Endothelial cell of hepatic sinusoid (primary cell): ENCODE results near the gene ZNF319.

ENCODE experiments used
- in situ Hi-C: cut with HindIII; loops from 2 replicates; pipeline ENCODE4 v1.10.0; 2017; ENCODE audit warnings: low sequenced_read_pairs

ZNF319 gene

DNA sequence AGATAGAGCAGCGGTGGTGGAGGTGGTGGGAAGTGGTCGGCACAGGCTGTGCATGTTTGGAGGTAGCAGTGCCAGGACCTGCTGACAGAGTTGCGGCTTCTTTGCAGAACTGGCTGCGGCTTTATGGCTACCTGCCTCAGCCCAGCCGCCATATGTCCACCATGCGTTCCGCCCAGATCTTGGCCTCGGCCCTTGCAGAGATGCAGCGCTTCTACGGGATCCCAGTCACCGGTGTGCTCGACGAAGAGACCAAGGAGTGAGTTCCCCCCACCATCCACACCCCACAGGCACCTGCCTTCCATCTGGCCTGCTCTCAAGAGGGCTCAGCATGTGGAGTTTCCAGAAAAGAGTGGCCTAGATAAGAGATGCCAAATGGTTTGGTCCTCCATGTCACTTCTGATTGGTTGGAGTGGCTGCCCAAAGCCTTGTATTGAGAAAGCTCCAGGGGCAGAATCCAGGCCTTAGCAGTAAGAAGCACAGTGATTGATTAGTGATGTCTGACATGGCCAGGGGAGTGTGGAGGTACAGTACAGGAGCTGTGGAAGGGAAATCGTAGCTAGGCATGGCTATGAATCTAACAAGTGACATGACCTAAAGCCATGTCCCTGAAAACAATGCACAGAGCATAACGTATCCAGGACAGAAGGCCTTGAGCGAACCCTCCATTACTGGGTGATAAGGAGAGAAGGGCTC lies 37.0 kb upstream of the ZNF319 start:
- in situ Hi-C loops, result no loop called here

DNA sequence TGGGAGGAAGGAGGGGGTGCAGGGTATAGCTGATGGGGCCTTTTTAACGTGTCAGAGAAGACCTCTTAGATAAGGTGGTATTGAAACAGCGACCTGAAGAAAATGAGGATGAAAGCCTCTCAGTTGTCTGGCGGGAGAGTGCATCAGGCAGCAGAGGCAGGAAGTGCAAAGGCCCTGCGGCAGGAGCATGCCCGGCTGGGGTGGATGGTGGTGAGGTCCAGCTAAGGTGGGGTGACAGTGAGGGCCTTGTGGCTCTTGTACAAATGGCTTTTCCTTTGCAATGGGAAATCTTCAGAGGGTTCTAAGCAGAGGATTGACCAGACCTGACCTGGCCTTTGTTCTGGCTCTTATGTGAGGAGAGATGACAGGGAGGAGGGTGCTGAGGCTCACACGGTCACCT lies 36.5 kb upstream of the ZNF319 start:
- in situ Hi-C loops, result no loop called here

DNA sequence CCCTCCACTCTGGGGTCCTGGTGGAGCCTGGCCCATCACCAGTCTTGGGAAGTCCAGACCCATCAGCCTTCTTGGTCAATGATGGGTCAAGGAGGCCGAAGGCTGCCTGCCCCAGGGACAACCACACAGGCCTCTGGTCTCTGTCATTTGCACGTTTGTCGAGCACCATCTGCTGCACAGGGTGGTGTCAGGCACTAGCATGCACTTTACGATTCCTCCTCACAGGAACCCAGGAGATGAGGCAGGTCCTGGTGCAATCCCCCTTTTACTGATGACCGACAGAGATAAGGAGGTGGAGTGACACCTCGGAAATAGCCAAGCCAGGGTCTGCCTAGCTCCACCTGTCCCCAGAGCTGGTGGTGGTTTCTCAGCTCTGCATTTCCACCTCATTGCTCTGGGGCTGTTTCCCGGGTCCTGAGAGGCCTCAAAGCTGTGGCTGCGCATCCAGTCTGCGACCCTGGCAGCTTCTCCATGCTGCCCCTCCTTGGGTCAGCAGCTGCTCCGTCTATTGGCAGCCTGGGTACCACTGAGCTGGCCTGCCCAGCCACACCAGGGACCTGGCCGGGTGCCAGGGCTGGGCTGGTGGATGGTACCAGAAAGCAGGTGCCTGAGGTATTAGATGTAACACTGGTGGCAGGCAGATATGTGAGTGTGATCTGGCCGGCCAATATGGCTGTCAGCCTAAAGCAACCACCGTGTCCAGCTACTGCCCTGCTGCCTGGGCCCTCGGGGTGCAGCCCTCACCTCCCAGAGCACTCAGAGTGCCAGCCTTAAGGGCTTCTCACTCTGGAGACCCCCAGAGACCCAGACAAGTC lies 35.1 kb upstream of the ZNF319 start:
- in situ Hi-C loops, result no loop called here

DNA sequence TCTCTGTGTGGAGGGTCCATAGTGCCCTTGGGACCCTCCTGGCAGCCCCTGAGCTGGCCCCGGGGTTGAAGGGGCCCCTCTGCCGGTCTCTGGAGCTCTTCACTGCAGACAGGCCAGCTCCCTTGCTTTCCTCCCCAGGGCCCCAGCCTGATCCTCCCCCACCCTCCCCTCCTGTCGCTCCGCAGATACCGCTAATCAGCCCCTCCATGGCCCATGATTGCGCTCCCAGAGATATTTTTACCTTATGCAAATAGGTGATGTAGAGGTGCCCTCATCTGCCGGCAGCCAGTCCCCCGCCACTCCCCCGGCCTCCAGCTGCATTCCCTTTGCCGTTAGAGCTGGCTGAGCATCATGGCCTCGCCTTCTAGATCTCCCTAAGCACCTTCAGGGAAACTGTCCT lies 34.3 kb upstream of the ZNF319 start:
- in situ Hi-C loops, result no loop called here

DNA sequence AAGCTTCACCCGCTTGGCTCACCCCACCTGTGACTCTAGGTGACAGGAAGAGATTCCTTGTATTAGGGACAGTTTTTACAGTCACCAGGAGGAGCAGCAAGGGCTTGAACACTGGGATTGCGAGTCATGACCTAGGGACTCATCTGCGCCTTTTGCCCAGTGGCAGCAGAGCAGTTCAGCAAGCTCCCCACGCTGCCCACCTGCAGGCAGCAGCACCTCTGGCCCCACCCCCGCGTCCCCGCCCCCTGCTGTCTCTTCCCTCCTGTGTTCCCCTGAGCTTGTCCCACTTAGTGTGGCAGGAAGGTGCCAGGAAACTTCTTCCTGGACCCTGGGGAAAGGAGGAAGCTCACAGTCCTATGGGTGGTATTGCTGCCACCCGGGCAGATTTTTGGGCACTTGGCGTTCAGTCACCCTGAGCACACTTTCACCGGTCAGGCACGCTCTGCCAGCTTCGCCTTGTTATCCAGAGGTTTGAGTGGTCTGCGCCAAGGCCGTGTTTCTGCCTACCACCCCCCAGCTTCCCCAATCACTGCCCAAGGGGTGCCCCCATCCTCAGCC lies 33.7 kb upstream of the ZNF319 start:
- in situ Hi-C loops, result no loop called here

DNA sequence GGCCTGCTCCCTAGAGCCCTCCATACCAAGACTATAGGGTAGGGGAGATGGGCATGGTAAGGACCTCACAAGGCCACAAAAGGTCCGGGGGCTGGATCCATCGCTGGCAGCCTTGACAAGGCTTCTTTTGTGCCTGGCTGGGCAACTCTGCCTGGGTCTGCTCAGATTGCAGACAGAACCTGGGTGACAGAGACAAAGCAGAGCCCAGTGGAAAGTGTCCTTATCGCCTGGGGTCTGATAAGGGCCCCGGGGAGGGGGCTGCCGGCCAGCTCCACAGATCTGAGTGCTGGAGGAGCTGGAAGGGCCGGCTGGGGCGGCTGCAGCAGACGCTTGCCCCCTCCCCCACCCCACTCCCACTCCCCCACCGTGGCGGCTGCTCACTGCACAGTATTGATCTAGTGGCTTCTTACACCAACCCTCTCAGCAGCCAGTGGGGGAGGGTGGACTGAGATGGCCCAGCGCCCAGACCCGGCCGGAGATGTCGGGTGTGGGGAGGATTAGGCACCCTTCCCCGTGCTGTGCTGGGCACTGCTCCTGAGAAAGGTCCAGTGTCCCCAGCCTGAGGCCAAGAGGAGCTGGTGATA lies 32.3 kb upstream of the ZNF319 start:
- in situ Hi-C loops, result no loop called here

DNA sequence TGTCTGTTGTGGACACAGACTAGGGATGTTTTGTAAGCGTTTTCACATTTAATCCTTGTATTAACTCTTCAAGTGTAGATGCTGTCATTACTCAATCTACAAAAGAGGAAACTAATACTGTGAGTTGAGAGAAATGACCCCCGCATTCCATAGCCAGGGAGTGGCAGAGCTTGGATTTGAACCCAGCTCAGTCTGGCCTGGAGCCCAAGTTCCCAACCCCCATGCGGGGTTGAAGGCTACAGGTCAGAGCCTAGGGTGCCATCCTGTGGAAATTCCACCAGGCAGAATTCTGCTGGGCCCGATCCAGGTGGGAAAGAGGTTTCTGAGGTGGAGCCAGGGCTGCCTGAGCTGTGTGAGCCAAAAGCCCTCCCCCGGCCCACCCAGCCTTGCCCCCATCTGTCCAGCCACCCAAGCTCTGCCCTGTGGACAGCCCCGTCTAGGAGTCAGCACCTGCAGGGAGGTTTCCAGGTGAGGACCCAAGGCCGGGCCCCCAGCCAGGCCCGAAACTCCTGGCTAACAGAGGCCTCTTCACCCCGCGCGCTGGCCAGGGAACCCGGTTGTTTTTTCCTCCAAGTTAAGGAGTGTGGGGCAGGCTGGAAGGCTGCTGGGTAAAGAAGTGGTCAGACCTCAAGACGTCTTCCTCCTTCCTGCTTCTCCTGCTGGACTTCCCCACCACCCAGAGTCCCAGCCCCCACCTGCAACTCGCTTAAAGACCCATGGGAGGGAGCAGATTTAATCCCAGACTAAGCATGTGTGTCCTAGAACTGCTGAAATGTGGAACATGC lies 30.7 kb upstream of the ZNF319 start:
- in situ Hi-C loops, result no loop called here

DNA sequence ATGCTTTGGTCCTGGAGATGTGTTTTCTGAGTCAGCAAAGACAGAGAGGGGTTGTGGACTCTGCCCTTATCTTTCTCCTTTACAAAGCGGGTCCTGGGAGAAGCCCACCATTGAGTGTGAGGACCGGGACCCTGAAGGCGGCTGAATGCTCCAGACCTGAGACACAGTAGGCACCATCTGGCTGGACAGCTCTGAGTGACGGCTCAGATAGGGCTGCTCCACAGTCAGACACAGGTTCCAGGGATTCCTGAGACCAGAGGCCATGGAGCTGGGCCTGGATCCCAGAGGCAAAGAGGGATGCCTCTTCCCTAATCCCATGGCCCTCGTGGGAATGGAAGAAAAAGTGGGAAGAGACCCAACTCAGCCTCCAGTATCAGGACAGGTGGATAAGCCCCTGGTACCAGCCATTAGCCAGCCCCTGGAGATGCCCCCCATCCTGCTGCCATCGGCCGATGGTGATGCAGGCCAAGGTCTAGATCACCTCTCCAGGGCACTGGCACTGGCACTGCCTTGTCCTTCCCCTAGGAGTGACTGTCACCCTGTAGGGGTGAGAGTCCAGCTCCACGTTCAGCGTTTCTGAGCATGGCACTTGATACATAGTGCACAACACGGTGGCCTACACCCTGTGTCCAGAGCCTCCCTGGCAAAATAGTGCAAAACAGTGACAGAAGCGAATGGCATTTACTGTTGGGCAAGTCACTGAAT lies 29.8 kb upstream of the ZNF319 start:
- in situ Hi-C loops, result no loop called here

DNA sequence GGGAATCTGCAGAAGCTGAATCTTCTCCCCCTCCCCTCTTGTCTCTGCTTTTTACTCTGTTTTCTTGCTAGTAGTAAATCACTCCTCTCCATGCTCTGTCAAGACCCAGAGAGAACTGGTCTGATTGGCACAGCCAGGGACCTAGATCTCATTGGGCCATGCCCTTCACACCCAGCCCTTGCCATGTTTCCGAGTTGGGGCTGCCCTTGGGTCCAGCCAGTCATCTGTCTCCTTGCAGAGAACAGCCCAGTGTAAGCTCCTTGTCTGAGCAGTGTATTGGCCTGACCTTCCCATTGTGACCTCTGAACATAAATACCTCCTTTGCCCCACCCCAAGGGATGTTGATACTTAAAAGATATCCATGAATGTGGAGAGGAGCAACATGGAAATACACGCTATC lies 28.9 kb upstream of the ZNF319 start:
- in situ Hi-C loops, result no loop called here

DNA sequence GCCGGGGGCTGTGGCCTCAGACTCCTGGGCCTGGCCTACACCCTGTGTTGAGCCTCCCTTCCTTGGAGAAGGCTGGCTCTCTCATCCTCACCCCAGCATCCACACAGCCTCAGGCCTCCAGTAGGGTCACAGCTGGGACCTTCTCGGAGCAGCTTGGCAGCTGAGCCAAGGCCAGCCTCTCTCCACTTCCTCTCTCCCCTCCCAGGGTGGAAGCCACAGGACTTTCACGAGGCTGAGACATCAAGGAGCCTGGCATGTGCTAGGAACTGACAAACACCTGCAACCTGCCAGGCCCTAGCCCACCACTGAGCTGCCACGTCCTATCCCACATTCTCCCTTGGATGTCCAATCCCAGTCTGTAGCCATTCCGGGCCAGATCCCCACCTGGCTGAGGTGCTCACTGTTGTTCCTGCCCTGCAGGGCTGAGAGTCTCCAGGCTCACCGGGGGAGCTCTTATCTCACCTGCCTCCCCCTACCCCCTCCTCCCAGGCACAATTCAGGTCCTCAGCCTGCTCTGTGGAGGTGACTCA lies 28.1 kb upstream of the ZNF319 start:
- in situ Hi-C loops, result no loop called here

DNA sequence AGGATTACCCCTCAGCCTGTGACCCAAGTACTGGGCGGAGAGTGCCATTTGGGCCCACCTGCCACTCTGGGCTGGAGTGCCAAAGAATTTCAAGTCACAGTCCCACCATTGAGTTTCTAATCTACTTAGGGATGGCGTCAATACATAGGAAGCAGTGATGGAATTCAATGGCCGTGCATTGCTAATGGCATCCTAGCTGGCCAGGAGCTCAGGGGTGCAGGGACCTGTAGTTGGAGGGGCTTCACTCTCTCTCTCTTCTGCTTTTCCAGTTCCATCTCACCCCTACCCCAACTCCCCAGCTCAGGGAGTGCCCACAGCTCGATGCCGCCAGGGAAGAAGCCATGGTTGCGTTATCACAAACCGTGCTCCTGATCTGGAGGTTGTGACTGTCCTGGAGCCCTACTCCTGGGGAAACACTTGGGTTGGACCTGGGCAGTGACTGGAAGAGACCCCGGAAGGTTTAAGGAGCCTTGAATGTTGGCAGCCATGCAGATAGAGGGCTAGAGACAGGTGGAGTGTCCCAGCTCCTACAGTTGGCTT lies 27.5 kb upstream of the ZNF319 start:
- in situ Hi-C loops, result no loop called here

DNA sequence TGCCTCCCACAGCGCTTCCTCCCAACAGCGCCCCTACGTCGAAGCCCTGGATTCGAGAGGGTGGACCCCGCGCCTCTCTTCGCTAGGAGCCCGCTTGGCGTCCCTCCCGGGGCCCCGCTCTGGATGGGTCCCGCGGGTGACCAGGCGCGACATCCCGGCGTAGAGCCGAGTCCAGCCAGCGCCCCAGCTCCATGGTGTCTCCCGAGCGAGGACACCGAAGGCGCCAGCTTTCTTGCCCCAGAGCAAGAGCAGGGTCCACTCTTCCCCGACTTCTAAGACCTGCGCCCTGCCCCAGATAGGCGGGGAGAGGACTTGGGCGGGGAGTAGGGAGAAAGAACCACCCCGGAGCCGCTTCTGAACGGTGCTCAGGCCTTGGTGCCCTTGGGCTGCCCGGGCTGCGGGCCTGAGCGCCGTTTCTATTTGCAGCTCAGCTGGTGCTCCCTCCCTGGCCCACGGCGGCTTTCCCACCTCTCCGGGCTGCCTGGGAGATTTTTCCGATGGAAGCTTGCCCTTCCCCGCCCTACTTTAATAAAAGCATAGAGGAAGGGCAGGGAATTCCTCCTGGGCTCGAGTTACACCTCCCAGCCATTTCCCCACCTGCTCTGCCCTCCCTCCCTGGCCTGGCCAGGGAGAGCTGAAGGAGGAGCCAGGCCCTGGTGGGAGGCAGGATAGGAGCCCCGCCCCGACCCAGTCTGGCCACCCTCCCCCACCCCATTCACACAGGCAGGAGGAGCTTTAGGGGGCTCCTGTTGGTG lies 26.9 kb upstream of the ZNF319 start:
- in situ Hi-C loops, result no loop called here

DNA sequence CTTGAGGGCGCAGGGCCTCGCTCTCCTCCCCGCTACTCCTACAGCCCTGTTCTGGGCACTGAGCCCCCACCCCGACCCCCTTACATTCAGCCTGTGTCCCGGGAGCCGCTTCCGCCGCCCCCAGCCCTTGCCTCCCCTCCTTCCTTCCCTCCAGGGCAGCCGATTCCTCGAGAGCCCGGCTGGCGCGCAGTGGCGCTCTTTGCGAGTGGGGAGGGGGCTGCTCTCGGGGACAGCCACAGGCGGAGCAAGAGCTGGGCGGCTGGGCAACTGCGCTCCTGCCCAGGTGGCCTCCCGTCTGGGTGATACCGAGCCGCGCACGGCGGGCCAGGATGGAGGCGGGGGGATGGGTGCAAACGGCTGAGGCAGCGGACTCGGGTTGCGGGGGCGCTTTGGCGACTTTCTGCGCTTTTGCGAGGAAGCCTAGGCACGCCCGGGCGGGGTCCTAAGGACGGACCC lies 26.3 kb upstream of the ZNF319 start:
- in situ Hi-C loops, result no loop called here

DNA sequence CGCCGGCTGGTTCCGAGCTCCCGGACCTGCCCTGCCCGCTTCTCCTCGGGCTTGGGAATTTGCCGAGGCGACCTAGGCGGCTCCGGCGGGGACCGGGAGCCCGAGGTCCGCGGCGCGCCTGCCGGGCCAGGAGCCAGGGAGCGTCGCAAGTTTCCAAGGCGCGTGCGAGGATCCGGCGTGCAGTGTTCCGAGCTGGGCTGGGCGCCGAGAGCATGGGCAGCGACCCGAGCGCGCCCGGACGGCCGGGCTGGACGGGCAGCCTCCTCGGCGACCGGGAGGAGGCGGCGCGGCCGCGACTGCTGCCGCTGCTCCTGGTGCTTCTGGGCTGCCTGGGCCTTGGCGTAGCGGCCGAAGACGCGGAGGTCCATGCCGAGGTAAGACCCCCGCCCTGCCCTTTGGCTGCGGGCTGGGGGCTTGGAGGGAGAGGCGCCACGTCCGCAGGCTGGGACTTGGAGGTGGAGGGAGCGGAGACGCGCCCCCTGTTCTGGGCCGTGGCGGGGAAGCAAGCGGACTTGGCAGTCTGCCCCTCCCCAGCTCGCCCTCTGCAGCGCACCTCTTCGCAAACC lies 25.8 kb upstream of the ZNF319 start:
- in situ Hi-C loops, result no loop called here

DNA sequence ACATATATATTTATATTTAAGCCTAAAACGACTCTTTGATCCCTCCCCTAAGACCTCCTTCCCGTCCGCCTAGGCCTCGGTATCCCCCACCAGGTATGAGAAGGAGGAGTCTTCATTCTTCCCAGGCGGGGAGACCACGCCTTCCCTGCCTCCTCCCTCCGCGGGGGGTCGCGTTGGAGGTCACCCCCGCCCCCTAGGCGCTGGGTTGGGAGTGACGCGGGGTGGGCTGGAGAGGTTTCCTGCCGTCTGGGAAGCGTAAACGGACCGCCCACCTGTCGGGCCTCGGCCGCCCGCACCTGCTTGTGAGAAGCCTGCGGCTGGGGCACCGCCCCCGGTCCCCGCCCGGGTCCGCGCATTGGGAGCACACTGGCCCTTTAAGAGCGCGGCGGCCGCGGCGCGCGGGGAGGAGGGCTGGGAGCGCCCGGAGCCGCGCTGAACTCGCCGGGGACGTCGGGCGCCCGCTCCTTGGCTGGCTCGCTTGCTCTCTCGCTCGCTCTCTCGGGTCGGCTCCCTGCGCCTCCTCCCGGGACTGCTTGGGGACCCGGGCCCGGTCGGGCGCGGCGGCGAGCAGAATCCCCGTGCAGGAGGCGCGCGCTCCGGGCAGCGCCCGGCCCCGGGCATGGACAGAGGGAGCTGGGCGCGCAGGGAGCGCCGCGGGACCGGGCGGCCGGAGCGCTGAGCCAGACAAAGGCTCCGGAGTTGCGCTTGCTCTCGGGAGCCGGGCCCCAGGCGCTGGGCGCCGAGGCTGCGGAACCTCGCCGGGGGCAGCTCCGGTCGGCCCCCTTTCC lies 25.1 kb upstream of the ZNF319 start, which contains the start of gene MMP15:
TSS of gene MMP15 (plus strand) at position 404 of the 788 bp plus-strand sequence. CDS start 597 bp downstream, outside the sequence.
- in situ Hi-C loops, result no loop called here

DNA sequence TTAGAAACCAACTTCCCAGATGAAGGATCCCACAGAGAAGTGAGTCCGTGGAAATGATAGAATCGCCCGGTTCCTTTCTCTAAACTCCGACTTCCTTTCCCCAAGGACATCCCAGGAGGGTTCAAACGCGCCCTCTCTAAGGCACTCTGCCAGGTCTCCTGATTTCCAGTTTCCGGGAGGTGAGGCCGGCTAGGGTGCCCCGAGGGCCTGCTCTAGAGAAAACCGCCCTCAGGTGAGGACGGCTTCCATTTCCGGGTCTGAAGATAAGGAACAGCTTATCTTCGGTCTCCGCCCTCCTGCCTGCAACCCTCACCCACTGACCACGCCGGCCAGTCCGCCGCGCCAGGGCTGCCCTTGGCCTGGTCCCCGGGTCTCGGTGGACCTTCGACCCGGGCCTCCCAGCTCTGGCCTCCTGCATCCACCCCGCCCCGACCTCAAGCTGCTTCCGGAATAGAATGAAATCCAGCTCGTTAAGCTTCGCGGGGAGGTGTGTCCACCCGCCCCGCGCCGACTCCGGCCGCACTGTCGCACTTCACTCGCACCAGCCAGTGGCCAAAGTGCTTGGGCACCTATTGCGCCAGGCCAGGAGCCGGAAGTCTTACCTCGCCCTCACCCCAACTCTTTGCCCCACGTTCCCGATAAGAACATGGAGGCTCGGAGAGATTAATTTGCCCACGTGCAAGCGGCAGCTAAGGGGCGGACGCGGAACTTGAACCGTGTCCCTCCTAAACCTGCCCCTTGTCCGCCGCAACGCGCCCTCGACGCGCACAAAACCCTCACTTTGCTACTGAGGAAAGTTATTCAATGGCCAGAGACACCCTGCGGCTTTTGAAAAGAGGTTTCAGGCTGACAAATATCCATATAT lies 24.2 kb upstream of the ZNF319 start:
- in situ Hi-C loops, result no loop called here
